HG03060 (cell line): ENCODE results near the gene NCMAP.

Experiments
- ATAC-seq: cut with Tn5 transposase; IDR thresholded peaks from one replicate; pipeline ENCODE4 v1.9.1; 2021; ENCODE audit warnings: low read depth, moderate number of reproducible peaks; ENCODE audit not compliant: unreplicated experiment

Gene NCMAP

DNA sequence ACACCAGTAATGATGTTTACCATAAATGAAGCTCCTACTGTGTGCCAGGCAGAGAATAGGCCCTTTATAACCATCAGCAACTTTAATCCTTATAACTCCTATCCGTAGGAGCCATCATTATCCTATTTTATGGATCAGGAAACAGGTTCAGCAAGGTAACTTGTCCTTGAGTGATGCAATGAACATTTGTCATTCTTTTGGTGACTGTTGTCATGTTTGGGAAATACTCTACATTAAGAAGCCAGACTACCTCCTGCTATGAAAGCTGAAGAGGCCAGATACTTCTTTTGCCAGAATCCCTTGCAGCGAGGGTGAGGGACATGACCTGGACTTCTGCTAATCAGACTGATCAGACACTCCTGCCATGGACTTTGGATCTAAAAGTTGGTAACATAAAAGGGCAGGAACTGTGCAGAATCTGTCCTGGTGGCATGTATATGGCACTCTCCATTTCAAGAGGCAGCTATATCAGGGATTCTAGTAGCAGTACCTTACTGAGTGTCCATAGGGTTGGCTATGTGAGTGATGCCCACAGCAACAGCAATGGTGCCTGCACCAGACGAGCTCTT is 54.1 kb downstream of the NCMAP start:
- no peak for ATAC-seq

DNA sequence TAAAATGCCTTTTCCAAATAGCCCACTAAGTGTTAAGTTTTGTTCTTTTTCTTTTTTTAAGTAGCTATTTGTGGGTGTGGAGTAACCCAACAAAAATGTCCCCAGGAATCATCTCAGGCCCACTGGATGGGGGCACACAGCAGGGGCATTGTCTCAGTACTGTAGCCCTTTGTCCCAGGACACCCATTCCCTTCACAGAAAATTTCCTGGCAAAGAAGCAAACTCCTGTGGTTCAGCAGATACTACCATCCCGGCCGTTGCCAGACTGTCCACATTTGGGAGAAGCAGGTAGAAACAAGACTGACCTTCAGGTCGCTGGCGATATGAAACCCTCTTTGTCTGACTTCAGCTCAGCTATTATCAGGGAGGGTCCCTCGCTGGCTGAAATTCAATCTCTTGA is 63.5 kb downstream of the NCMAP start:
- ATAC-seq = no peak

DNA sequence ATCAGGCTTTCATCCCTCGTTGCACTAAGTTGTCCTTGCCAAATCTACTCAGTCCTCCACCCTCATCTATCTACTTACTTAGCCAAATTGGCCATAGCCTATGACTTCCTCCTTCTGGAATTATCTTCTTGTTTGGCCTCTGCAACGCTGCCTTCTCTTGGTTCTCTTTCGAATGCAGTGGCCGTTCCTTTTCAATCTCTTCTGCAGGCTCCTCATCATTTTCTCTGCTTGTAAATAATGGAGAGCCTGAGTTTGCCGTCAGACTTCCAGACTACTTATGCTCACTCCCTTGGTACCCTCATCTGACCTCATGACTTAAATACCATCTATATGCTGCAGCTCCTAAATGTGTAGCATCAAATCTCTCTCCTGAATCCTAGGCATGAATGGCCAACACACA is 64.8 kb downstream of the NCMAP start:
- ATAC-seq = no peak

DNA sequence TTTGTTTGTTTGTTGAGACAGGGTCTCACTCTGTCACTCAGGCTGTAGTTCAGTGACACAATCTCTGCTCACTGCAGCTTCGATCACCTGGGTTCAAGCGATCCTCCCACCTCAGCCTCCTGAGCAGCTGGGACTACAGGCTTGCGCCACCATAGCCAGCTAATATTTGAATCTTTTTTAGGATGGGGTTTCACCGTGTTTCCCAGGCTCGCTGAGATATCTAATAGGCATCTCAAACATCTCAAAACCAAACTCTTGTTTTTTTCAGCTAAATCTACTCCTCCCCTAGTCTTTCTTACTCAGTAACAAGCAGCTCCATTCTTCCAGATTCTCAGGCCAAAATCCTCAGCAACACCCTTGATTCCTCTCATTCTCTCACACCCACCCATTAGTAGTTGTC is 65.2 kb downstream of the NCMAP start:
- no peak for ATAC-seq

DNA sequence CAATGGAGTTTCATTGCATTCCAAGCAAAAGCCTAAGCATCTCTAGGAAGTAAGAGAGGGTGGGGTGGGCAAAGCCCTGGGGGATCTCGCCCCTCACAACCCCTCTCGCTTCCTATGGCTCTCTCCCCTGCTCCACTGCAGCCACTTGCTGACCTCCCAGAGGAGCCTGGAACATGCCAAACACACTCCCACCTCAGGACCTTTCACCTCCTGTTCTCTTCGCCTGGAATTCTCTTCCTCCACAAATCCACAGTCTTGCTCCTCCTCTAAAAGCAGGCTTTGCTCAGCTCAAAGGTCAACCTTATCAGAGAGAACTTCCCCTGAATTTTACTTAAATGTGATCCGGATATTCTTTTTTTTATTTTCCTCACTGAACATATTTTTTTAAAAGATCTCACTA is 66.3 kb downstream of the NCMAP start:
- ATAC-seq = no peak

DNA sequence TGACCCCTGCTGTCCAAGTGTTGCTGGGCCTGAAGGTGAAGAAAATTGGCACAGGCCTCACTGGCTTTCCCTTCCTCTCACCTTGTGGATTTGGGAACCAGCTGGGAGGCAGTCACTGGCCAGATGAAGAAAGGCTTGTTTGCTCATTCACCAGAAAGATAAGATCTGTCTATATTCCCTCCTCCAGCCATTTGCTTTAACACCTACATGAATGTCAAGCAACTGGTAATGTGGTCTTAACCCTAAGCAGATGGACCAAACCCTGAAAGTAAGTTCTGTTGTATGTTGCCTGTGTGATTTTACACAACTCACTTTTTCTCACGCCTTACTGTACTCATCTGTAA is 76.9 kb downstream of the NCMAP start:
- ATAC-seq = no peak

DNA sequence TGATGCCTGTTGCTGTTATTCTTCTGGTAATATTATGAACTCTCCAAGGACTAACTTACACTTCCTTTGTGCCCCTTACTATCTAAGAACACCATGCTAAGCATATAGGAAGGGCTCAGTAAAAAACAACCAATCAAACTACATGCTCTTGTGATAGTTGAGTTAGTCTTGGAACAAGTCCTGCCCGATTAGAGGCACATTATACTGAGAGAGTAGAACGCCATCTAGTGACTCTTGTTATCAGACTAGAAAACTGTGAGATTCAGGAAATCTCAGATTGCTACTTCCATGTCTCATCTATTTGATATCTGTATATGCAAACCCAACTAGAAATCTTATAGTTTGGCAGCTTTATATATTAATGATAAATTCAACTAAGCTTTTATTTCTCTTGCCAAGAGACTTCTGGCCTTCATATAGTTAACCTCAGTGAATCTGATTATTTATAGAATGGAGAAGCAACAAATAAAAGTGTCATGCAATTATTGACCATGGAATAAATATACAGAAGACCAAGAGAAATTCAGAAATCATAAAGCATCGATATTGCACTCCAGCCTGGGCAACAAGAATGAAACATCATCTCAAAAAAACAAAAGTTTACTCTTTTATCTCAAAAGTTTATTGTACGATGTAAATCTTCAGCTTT is 79.4 kb downstream of the NCMAP start:
- no peak for ATAC-seq

DNA sequence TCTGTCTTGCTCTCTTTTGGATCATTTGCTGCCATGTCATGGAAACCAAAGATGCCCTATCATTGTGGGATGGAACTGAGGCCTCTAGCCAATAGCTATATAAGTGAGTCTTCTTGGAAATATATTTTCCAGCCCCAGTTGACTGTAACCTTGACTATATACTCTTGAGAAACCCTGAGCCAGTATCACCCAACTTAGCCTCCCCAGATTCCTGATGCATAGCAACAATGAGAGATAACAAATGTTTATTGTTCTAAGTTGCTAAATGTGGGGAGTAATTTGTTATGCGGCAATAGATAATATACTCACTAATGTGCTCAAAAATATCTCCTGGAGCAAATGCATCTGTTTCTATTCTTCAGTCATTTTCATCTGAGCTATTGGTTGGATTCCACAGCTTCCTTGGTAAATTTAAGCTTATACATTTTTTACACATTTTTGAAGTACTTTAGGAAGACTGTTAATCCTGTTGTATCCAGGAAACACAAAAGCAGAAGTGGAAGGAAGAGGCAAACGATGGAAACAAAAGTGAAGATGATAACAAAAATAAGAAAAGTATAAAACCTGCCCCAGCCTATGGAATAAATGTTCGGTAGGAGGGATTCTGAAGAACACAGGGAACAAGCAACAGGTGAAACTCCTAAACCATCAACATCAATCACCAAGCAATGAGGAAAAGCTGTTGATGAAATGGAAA is 80.9 kb downstream of the NCMAP start:
- no peak for ATAC-seq

DNA sequence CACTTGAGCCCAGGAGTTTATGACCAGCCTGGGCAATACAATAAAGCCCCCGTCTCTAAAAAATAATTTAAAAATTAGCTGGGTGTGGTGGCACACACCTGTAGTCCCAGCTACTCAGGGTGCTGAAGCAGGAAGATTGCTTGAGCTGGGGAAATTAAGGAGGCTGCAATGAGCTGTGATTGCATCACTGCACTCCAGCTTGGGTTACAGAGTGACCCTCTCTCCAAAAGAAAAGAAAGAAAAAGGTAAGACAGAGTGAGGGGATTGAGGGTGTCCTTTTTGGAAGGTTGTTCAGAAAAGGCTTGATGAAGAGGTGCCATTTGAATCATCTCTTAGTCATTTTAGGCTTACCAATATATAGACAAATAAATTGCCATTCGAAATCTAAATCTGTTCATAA is 83.2 kb downstream of the NCMAP start:
- no peak for ATAC-seq

DNA sequence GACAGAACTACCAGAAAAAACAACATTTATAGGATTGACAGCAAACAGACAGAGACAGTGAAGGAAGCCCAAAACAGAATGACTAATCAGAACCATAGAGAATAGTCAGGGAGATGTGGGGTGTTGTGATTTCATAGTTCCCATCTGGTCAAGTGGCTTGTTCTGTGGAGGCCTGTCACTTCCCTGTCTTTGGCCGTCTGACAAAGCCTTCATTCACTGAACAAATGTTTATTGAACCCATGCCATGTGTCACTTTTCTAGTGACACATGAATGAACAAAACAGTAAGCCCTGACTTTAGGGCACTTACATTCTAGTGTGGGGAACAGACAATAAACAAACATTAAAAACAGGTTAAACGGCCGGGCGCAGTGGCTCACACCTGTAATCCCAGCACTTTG is 84.0 kb downstream of the NCMAP start:
- no peak for ATAC-seq

DNA sequence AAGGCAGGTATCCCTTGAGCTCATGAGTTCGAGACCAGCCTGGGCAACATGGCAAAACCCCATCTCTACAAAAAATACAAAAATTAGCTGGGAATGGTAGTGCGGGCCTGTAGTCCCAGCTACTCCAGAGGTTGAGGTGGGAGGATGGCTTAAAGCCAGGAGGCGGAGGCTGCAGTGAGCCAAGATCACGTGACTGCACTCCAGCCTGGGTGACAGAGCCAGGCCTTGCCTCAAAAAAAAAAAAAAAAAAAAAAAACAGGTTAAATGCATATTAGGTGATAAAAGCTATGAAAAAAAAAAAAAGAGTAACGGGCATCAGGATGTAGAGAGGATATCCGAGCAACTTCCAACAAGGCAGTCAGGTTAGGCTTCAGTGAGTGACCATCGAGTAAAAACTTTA is 84.4 kb downstream of the NCMAP start:
- no peak for ATAC-seq

DNA sequence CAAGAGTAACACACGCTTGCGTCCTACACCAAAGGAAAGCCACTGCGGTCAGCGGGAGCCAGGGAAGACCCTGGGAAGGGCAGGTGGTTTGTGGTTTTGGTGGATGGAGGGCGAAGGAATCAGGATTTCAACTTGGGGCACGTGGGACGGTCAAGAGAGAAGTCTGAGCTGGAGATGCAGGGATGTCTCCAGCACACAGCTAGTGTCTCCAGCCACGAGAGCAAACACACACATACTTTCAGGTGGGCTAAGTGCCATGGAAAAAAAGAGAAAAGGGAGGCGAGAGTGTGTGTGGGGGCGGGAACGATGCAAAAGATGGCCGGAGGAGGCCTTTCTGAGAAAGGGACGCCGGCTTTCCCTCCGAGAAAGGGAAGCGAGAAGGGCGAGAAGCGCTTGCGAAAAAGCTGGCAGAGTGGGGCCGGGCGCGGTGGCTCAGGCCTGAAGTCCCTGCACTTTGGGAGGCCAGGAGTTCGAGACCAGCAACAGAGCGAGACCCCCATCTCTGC is 85.8 kb downstream of the NCMAP start:
- ATAC-seq = no peak

DNA sequence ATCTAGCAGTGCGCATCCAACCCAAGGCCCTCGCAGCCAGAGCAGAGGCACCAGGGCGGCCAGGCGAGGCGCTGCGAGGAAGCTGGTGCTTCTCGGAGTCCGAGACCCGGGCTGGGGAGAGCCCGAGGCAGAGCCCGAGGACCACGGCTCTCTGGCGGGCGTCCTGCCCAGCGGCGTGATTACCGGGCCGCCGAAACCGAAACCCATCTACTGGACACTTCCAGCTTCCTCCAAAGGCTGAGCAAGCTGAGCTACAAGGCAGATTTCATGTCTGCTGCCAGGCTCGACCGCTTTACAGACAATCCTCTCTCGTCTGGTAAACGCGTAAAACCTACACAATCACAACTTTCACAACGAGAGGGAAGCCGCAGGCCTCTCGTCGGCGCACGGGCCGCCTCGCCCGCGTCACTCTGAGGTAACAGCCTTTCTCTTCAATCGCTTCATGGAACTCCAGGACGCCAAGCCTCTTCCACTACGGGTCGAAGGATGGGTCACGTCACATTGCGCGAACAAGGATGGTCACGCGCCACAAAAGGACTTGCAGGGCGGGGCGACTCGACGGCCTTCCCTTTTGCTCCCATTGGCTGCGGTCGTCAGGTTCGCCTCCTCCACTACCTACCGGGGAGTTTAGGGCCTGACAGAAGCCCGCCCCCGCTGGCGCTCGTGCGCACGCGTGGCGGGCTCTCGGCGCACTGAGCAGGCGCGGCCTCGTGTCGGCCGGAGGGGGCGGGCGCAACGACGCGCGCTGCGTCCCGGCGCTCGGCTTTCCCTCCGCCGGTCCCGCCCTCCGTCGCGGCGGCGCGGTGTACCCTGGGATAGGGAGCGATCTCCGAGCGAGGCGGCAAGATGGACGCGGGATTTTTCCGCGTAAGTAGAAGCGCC is 86.8 kb downstream of the NCMAP start, which contains the start of gene SRRM1:
TSS of gene SRRM1 (plus strand) at position 822 of the 882 bp plus-strand sequence. CDS start at position 847, 25 bp downstream.
- peak; percentile 68 for ATAC-seq

DNA sequence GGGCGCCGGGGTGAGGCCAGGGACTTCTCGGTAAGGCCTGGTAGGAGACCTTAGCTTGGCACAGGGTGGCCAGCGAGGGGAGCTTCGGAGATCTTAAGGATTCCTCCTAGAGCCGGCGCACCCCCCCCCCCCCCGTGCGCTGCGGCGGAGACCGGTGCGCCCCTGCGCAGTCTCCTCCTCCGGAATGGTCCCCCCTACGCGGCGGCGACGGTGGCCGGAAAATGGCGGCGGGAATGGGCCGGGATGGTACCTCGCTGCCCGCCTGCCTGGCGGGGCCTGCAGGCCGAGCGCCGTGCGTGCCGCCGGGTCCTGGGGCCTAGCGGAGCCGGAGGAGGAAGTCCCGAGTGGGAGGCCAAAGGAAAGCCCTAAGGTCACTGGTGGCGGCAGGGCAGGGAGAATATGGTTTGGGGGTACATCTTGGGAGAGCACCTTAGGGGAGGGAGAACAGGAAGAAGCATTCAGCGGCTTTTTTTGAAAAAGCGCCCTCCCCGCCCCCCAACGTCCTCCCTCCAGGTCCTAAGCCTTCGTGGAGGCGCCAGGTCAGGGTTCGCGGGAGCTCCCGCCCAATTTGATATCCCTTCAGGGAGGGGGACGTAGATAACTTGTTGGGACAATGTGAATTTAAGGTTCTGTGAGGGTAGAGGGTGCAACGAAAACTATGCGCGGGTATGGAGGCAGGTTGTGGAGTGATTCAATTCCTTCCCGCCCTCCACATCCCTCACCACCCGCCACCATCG is 87.6 kb downstream of the NCMAP start:
- ATAC-seq = no peak

DNA sequence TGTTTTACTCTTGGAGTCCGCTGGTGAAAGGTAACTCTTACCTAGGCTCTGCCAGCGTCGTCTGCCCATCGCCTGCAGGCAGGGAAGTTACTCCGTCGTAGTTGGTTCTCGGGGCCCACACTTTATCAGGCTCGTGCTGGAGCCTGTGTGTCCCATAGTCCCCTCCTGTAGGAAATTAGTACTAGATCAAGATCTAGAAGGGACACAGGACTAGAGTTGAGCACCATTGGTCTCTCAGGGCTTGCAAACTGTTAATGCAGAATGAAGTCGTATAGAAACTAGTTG is 88.2 kb downstream of the NCMAP start:
- no peak for ATAC-seq

DNA sequence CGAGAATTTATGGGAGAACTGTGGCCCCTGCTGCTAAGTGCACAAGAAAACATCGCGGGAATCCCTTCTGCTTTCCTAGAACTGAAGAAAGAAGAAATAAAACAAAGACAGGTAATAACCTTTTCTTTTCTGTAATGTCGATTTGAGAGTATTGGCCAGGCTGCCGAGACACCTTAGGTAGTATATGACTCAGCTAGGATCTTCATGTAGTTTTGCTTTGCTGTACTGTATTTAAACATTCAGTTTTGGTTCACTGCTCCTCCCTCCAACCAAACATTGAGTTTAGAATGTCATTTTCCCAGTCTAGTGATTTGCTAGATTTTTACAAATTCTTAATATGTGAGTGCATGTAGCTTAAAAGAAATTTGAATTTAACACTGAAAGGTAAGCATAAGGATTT is 93.0 kb downstream of the NCMAP start:
- ATAC-seq = no peak

DNA sequence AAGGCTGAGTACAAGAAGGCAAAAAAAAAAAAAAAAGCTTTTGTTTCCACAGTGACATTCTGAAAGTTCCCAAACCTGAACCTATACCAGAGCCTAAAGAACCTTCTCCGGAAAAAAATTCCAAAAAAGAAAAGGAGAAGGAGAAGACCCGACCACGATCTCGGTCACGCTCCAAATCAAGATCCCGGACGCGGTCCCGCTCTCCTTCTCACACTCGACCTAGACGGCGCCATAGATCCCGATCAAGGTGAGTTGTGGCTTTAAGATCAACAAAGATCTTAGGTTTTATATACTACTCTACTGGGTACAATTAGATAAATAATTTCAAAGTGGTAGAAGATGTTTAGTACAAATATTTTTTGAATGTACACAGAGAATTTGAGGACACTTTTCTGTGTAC is 96.5 kb downstream of the NCMAP start:
- ATAC-seq = no peak

DNA sequence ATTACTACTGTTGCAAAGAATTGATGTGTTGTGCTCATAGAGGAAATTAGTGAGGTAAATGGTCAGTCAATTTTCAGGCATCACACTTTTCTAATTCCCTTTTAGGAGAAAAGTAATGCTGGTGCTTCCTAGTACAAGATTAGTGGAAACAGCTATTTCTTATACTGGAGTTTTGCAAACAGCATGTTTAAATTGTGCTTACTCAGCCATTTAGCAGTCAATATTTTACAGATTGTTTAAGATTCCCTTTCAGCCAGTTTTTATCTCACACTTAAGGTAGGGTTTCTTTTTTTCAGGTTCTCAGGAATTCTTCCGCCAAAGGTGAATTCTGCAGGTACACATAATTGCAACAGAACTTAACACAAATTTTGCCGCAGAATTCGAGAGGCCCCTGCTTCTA is 98.1 kb downstream of the NCMAP start:
- no peak for ATAC-seq

DNA sequence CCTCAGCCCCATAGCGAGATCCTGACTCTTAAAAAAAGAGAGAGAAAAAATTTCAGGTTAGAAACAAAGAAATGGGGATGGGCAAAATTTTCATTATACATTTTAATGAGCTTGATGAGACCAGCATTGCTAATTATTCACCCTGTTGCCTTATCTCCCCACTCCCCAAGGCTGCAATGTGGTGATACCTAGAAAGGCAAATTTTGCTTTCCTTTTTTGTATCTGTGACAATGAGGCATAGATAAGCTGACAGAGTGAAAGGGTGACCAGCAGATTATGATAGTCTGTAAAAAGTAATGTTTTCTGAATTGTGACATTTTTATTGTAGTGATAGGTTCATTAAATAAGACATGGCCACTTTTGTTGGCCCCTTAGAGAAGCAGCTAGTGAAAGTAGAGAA is 100.2 kb downstream of the NCMAP start:
- no peak for ATAC-seq

DNA sequence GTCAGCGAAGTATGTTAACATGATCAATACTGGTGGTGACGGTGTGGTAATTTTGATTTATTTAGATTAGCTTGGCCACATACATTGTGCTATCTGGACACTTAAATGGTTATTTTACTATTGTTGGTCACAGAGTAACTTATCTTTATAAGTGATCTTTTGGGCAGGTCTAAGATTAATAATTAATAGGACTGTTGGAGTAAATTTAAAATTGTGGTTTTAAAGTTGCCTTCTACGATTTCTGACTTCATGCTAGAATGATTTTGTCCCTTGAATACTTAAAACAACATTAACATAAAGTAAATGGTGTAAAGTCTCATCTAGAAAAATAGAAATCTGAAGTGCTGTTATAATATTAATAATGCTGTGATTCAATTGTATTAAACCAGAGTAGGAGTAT is 101.9 kb downstream of the NCMAP start:
- ATAC-seq = no peak
